ENCODE measurements around the gene ACIN1. TPM values are rescaled to one million over a fixed set of nuclear protein-coding genes. Genes with fewer than 3 reads are reported as not detected.
"Not testable (repeated sequence)": the region's sequence is repeated elsewhere in the genome, so short reads cannot be mapped to it uniquely, and the experiment has no call there.

Gene ACIN1
- total RNA-seq, 2 donors from 2014 or later, result 53.9 to 55.3 TPM

GRCh38 chr14:23114120-23114458 lies 19.2 kb upstream of the ACIN1 start:
- H3K27me3 ChIP-seq, result no peaks in the 10 kb centered on the region
- no peak overlapping the region for H3K27ac ChIP-seq
- TF ChIP-seq, protein P1, sequence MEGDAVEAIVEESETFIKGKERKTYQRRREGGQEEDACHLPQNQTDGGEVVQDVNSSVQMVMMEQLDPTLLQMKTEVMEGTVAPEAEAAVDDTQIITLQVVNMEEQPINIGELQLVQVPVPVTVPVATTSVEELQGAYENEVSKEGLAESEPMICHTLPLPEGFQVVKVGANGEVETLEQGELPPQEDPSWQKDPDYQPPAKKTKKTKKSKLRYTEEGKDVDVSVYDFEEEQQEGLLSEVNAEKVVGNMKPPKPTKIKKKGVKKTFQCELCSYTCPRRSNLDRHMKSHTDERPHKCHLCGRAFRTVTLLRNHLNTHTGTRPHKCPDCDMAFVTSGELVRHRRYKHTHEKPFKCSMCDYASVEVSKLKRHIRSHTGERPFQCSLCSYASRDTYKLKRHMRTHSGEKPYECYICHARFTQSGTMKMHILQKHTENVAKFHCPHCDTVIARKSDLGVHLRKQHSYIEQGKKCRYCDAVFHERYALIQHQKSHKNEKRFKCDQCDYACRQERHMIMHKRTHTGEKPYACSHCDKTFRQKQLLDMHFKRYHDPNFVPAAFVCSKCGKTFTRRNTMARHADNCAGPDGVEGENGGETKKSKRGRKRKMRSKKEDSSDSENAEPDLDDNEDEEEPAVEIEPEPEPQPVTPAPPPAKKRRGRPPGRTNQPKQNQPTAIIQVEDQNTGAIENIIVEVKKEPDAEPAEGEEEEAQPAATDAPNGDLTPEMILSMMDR (IDR thresholded peaks at IDR 0.05), result no peak
- H3K4me1 ChIP-seq, result peaks cover 0 to 15% of the 10 kb centered on the region in 2 donors
- no peak for DNase-seq (ENCODE audit: low spot score)
- H3K4me3 ChIP-seq, result no peak overlapping the region
- H3K36me3 ChIP-seq, result no peaks in the 10 kb centered on the region
- no peaks in the 10 kb centered on the region for H3K9me3 ChIP-seq

DNA sequence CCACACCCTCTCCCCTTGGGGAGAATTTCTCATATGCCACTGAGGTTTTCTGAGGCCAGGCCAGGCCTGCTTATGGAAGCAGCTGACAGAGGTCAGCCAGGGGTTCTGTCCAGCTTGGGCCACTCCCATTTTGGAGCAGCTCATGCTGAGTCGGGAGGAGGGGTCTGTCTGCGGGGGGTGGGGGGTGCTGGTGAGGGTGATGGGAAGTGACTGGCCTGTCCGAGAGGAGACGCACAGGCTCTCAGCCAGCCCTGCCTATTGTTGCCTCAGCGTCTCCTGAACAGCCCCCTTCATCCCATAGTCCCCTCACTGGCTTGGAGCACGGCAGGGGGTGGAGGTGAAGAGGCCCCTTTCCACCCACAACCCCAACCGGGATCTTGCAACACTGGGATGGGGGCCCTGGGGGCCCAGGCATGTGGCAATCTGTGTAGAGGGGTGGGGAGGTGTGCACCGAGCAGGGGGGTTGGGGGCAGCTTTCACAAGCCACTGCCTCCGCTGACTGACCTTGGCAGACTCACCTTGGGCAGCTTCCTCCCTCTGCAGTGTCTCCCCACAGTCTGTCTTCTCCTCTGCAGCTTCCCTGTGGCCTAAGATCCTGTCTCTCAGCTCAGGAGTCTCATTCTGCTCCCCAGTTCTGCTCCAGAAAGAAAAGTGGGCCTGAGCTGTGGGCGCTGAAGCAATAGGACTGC lies 18.6 kb upstream of the ACIN1 start:
- H3K4me3 ChIP-seq, result no peak overlapping the region
- no peak overlapping the region for H3K27ac ChIP-seq
- no peak for DNase-seq (ENCODE audit: low spot score)
- no peaks in the 10 kb centered on the region for H3K27me3 ChIP-seq
- TF ChIP-seq, protein P1 (IDR thresholded peaks at IDR 0.05), result no peak
- peaks cover 0 to 15% of the 10 kb centered on the region in 2 donors for H3K4me1 ChIP-seq
- no peaks in the 10 kb centered on the region for H3K36me3 ChIP-seq
- no peaks in the 10 kb centered on the region for H3K9me3 ChIP-seq

- no peaks in the 10 kb centered on the region for H3K27me3 ChIP-seq
- no peaks in the 10 kb centered on the region for H3K36me3 ChIP-seq
- no peak overlapping the region for H3K27ac ChIP-seq
- H3K4me1 ChIP-seq, result peaks cover 0 to 15% of the 10 kb centered on the region in 2 donors
- DNase-seq (ENCODE audit: low spot score), result no peak
- TF ChIP-seq, protein P1 (IDR thresholded peaks at IDR 0.05), result no peak
- H3K4me3 ChIP-seq, result no peak overlapping the region
- no peaks in the 10 kb centered on the region for H3K9me3 ChIP-seq
Observed at GRCh38 chr14:23112359-23113178, 17.6 kb upstream of the ACIN1 start.

GRCh38 chr14:23110579-23111365 lies 15.8 kb upstream of the ACIN1 start:
- no peak overlapping the region for H3K27ac ChIP-seq
- no peak for DNase-seq (ENCODE audit: low spot score)
- peaks cover 0 to 15% of the 10 kb centered on the region in 2 donors for H3K4me1 ChIP-seq
- no peaks in the 10 kb centered on the region for H3K9me3 ChIP-seq
- TF ChIP-seq, protein P1 (IDR thresholded peaks at IDR 0.05), result no peak
- no peaks in the 10 kb centered on the region for H3K36me3 ChIP-seq
- no peak overlapping the region for H3K4me3 ChIP-seq
- no peaks in the 10 kb centered on the region for H3K27me3 ChIP-seq

DNA sequence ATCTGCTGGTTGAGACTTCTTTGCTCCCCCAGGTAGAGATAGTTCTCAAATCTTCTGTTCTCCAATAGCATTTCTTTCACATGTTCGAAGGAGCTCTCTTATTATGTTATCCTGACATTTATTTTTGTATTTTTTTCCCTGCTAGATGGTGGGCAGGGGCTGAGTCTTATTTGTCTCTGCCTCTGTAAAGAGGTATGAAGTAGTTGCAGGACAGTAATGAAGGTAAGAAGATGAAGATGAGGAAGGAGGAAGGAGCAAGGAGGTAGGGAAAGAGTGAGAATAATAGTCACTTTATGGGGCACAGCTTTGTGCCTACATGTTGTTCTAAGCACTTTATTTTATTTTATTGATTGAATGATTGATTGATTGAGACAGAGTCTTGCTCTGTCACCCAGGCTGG lies 14.8 kb upstream of the ACIN1 start:
- TF ChIP-seq, protein P1 (IDR thresholded peaks at IDR 0.05), result no peak
- H3K27me3 ChIP-seq, result no peaks in the 10 kb centered on the region
- no peaks in the 10 kb centered on the region for H3K9me3 ChIP-seq
- no peak overlapping the region for H3K4me3 ChIP-seq
- no peaks in the 10 kb centered on the region for H3K36me3 ChIP-seq
- peaks cover 0 to 15% of the 10 kb centered on the region in 2 donors for H3K4me1 ChIP-seq
- no peak overlapping the region for H3K27ac ChIP-seq
- no peak for DNase-seq (ENCODE audit: low spot score)

DNA sequence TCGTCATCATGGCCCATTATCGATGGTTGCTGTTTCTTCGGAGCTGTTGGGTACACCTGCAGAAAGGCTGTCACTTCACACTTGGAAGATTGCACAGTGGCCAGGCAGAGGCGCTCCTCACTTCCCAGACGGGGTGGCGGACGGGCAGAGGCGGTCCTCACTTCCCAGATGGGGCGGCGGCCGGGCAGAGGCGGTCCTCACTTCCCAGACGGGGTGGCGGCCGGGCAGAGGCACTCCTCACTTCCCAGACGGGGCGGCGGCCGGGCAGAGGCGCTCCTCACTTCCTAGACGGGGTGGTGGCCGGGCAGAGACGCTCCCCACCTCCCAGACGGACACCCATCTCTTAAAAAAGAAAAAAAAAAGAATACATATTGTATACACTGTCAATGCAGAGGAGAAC lies 13.2 kb upstream of the ACIN1 start:
- H3K27ac ChIP-seq; DNase-seq (ENCODE audit: low spot score); H3K4me3 ChIP-seq; H3K9me3 ChIP-seq; H3K4me1 ChIP-seq; H3K27me3 ChIP-seq; H3K36me3 ChIP-seq: not testable (repeated sequence)

DNA sequence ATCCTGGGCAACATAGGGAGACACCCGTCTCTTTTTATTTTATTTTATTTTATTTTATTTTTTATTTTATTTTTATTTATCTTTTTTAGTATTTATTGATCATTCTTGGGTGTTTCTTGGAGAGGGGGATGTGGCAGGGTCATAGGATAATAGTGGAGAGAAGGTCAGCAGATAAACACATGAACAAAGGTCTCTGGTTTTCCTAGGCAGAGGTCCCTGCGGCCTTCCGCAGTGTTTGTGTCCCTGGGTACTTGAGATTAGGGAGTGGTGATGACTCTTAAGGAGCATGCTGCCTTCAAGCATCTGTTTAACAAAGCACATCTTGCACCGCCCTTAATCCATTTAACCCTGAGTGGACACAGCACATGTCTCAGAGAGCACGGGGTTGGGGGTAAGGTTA lies 12.7 kb upstream of the ACIN1 start:
- H3K9me3 ChIP-seq, H3K27ac ChIP-seq, H3K36me3 ChIP-seq: not testable (repeated sequence)

More for the DNA sequence above, 12.7 kb upstream of the ACIN1 start:
- not testable (repeated sequence) for H3K4me1 ChIP-seq; DNase-seq (ENCODE audit: low spot score); H3K4me3 ChIP-seq; H3K27me3 ChIP-seq

All from right atrium auricular region (tissue), 2 donors.